Activated CD8-positive, alpha-beta memory T cell treated with anti-CD3 and anti-CD28 coated beads for 4 hours (primary cell): Measurements from ENCODE around the gene CIRBP.

Experiments used
- DNase-seq, 2 donors: peaks; one replicate each; pipeline ENCODE4 v3.0.0-alpha.2; 2020; ENCODE audit warnings: low read depth in 2 of 2

The CIRBP gene

GRCh38 chr19:1278713-1279660 is 9.9 kb downstream of the CIRBP start:
- DNase-seq = no peak

GRCh38 chr19:1279782-1280341 is 10.7 kb downstream of the CIRBP start:
- DNase-seq = peak; percentile 56 to 63

GRCh38 chr19:1280636-1281568 is 11.8 kb downstream of the CIRBP start:
- no peak for DNase-seq

GRCh38 chr19:1281569-1282287 is 12.6 kb downstream of the CIRBP start:
- DNase-seq = no peak

GRCh38 chr19:1282588-1283206 is 13.6 kb downstream of the CIRBP start:
- DNase-seq = no peak

GRCh38 chr19:1283207-1283916 is 14.2 kb downstream of the CIRBP start:
- DNase-seq = no peak

- DNase-seq = no peak
Observed at GRCh38 chr19:1283917-1284292, 14.8 kb downstream of the CIRBP start.

GRCh38 chr19:1284293-1284978 is 15.3 kb downstream of the CIRBP start:
- DNase-seq = no peak

- no peak for DNase-seq
Observed at GRCh38 chr19:1284979-1285736, 16.0 kb downstream of the CIRBP start.

- no peak for DNase-seq
Observed at GRCh38 chr19:1285737-1286360, 16.7 kb downstream of the CIRBP start, which contains the start of gene EFNA2. Gene EFNA2, plus strand, starts transcription at chr19:1285873. Its CDS starts 296 bp downstream, at chr19:1286169.

GRCh38 chr19:1286487-1287353 is 17.6 kb downstream of the CIRBP start:
- no peak for DNase-seq

GRCh38 chr19:1287354-1288225 is 18.5 kb downstream of the CIRBP start:
- DNase-seq = no peak

- no peak for DNase-seq
Observed at GRCh38 chr19:1288226-1288612, 19.1 kb downstream of the CIRBP start.

- no peak for DNase-seq
Observed at GRCh38 chr19:1288833-1289685, 19.9 kb downstream of the CIRBP start.

GRCh38 chr19:1289686-1290025 is 20.5 kb downstream of the CIRBP start:
- no peak for DNase-seq
